ENCODE results near the gene SEC24D. TPM values are rescaled to one million over a fixed set of nuclear protein-coding genes. Genes with fewer than 3 reads are reported as not detected.
A peak's percentile ranks its signal among the peaks of the same experiment; 100 is the strongest.
"Not testable (repeated sequence)": the region's sequence is repeated elsewhere in the genome, so short reads cannot be mapped to it uniquely, and the experiment has no call there.

SEC24D gene, protein sequence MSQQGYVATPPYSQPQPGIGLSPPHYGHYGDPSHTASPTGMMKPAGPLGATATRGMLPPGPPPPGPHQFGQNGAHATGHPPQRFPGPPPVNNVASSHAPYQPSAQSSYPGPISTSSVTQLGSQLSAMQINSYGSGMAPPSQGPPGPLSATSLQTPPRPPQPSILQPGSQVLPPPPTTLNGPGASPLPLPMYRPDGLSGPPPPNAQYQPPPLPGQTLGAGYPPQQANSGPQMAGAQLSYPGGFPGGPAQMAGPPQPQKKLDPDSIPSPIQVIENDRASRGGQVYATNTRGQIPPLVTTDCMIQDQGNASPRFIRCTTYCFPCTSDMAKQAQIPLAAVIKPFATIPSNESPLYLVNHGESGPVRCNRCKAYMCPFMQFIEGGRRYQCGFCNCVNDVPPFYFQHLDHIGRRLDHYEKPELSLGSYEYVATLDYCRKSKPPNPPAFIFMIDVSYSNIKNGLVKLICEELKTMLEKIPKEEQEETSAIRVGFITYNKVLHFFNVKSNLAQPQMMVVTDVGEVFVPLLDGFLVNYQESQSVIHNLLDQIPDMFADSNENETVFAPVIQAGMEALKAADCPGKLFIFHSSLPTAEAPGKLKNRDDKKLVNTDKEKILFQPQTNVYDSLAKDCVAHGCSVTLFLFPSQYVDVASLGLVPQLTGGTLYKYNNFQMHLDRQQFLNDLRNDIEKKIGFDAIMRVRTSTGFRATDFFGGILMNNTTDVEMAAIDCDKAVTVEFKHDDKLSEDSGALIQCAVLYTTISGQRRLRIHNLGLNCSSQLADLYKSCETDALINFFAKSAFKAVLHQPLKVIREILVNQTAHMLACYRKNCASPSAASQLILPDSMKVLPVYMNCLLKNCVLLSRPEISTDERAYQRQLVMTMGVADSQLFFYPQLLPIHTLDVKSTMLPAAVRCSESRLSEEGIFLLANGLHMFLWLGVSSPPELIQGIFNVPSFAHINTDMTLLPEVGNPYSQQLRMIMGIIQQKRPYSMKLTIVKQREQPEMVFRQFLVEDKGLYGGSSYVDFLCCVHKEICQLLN
- total RNA-seq: 61.6 and 91.0 TPM in 2 replicates
- 97.2 TPM for polyA plus RNA-seq (2012)

- peak; percentile 91 for DNase-seq (ENCODE audit: low read depth)
Observed at GRCh38 chr4:118835571-118836300, at the start of gene SEC24D. Gene SEC24D, minus strand, starts transcription at chr4:118836126. Its CDS starts 2,430 bp downstream, at chr4:118833696.

DNA sequence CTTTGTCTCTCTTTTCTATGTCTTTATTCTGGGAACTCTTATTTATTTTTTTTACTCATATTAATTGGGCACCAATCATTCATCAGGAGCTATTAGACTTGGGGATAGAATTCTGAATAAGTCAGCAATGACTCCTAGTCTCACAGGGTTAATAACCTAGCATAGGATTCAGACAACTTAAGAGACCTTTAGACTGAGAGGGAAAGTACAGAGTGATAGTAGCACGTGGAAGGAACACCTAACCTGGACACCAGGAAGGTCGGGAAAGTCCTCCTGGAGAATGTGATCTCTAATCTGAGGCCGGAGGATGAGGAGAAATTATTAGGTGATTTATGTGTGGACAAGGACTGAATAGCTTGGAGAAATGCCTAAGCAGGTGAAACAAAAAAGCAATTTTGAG, 48.8 kb upstream of the SEC24D start:
- DNase-seq (ENCODE audit: low read depth): no peak

- DNase-seq (ENCODE audit: low read depth): no peak
Observed at GRCh38 chr4:118883861-118884260, 47.9 kb upstream of the SEC24D start.

DNA sequence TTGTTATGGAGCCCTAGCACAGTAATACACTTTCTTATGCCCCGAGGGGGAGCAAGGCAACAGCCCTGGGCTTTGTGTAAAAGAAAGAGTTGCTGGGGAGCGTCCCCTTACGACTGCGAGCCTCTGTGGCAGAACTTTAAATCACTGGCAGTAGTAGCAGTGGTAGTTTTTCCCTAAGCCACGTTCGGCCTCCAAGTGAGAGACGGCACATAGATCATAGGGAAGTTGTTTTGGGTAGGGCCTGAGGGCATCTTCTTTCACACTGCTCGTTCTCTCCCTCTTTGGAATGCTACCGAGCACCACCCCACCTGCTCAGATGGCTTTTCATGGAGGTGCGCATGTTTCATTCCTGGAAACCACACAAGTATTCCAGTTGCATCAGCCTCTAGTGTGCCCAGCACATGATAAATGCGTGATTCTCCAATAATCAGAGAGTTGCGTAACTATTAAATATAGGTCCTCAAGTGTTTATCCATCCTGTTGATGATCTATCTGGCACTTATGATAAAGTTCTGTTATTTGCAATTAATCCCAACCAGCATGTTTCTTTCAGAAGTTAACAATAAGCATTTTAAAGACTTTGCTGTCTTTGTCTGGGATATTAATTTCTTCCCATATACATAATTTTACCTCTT, 45.7 kb upstream of the SEC24D start:
- DNase-seq (ENCODE audit: low read depth): no peak

- peak; percentile 55 for DNase-seq (ENCODE audit: low read depth)
Observed at GRCh38 chr4:118879409-118879808, 43.5 kb upstream of the SEC24D start.

- DNase-seq (ENCODE audit: low read depth): not testable (repeated sequence)
Observed at GRCh38 chr4:118878507-118878906, 42.6 kb upstream of the SEC24D start.

DNA sequence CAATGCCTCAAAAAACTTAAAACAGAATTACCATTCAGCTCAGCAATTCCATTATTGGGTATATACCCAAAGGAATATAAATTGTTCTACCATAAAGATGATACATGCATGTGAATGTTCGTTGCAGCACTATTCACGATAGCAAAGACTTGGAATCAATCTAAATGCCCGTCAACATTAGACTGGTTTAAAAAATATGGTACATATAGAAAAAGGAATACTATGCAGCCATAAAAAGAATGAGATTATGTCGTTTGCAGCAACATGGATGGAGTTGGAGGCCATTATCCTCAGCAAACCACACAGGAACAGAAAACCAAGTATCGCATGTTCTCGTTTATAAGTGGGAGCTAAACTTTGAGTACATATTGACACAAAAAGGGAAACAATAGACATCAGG, 41.9 kb upstream of the SEC24D start:
- no peak for DNase-seq (ENCODE audit: low read depth)

GRCh38 chr4:118872181-118872580, 36.3 kb upstream of the SEC24D start:
- DNase-seq (ENCODE audit: low read depth): no peak

DNA sequence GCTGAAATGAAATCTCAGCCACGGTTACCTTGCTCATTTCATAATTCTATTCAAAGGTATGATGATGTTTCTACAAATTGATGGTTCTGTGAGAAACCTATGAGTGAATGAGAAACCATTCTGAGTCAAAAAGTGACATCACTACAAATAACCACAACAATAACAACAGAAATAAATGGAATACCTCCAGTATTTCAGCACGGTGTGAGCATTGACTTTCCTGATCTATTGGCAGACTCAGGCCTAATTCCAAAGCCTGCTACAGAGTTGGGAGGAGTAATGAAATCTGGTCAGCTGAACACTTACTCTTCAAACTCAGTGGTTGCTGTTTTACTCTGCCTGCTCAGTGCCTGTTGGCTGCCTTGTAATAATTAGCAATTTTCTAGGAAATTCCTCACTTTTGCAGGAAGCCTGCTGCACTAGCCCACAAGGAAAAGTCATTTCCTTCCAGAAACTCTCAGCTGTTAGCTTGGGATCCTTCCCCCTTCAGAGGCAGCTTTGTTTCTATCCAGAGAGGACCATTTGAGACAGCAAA, 33.9 kb upstream of the SEC24D start:
- peak; percentile 52 for DNase-seq (ENCODE audit: low read depth)

- DNase-seq (ENCODE audit: low read depth): no peak
Observed at GRCh38 chr4:118867311-118868067, 31.6 kb upstream of the SEC24D start.

- DNase-seq (ENCODE audit: low read depth): no peak
Observed at GRCh38 chr4:118866442-118866841, 30.5 kb upstream of the SEC24D start.

DNA sequence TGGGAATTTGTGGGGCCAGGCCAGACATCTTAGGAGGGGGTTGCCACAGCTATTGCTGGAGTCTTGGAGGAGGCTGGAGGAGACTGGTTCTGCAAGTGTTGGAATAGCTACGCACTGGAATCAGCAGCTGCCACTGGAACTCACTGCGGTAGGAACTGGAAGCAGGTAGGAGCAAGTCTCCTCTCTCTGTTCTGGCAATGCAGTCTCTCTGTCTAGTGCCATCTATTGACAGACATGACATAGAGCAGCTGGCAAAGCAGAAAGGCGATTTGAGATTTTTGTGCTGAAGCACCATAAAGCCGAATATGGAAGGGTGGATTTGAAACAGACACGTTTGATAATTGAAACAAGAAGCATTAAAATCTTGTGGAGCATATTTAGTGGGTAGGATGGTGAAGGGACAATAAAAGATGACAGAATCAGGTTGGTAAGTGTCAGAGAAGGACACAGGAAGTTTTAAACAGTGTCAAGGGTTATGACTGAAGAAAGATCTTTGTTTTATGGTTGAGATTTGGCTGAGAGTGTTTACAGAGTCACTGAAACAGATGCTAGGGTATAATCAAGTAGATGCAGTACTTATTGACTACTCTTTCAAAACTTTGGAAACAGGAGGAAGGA, 29.3 kb upstream of the SEC24D start:
- peak; percentile 80 for DNase-seq (ENCODE audit: low read depth)

GRCh38 chr4:118858779-118859178, 22.9 kb upstream of the SEC24D start:
- DNase-seq (ENCODE audit: low read depth): no peak

DNA sequence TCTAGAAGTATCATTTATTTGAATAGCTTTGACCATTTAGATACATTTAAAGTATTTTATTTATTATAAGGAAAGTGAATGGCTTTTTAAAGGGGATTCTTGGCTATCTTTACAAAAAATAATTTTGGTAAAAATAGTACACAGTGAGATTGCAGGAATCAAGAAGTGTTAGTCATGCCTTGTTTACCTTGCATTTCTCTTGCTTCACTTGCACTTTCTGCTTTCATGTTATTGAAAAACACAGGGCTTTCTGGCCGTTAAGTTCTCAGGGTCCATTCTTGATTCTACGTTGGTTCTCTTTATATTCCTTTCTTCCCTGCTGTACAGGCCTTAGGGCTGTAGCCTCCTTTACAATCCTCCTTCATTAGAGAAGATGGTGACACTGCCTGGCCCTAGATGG, 21.8 kb upstream of the SEC24D start:
- DNase-seq (ENCODE audit: low read depth): no peak

DNA sequence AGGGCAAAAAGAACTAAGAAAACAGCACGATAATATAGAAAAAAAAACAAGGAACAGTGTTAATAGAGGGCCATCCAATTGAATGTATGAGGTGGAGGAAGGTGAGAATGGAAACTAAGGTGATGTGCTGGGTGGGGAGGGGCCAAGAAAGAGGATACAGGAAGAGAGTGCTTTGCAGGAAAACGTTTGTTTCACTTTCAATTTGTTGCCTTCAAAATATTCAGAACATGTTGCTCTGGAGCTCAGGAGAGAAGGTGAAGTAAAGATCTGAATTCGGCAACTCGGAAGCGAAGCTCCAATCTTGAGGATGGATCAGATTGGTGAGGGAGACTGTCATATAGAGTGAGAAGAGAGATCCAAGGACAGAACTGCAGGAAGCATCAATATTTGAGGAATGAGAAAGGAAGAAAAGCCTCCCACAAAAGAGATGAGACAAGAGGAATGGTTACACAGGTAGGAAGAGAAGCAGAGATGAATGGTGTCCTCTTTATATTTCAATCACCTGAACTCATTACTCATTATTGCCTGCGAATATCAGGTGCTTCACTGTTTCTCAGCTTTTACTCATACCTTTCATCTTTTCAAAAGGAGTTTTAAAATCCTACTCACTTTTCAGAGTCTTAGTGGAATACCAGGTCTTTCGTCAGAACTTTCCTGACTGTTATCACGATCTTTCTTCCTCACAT, 14.7 kb upstream of the SEC24D start:
- no peak for DNase-seq (ENCODE audit: low read depth)

- no peak for DNase-seq (ENCODE audit: low read depth)
Observed at GRCh38 chr4:118849867-118850487, 14.1 kb upstream of the SEC24D start.

- no peak for DNase-seq (ENCODE audit: low read depth)
Observed at GRCh38 chr4:118848901-118849300, 13.0 kb upstream of the SEC24D start.

DNA sequence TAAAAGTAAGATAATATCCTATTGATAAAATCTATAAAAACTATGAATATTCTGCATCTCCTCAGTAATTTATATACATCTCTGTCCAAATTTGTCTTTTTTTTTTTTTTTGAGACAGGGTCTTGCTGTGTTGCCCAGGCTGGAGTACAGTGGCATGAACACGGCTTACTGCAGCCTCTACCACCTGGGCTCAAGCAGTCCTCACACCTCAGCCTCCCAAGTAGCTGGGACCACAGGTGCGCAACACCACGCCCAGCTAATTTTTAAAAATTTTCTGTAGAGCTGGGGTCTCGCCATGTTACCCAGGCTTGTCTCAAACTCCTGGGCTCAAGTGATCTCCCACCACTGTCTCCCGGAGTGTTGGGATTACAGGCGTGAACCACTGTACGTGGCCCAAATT, 12.3 kb upstream of the SEC24D start:
- no peak for DNase-seq (ENCODE audit: low read depth)

All from myocyte (in vitro differentiated cells).